ENCODE data around the gene SP6.

DNA sequence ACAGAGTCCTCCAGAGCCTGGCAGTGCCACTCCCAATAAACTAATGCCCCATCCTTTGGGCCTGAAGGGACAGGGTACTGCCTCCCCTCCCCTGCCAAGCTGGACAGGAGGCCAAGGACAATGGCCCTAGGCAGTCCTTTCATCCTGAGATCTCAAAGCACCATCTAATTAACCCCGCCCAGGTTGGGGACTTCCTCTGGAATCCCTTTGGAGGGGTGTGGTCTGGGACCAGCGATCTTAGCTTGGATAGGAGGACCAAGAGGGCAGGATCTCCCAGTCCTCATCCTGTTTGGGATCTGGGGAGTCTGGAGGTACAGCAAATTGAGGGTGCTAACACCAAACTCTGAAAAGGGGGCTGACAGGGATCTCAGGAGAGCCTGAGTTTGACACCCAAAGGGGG lies 18.2 kb upstream of the SP6 start:
- no peak for TF ChIP-seq ZFP3 (CRISPR knock-in tag; IDR thresholded peaks at IDR 0.05)
- TF ChIP-seq ZNF565 (CRISPR knock-in tag; conservative IDR thresholded peaks at IDR 0.05; ENCODE audit: low read depth): no peak
- TF ChIP-seq PPARA (CRISPR knock-in tag; IDR thresholded peaks at IDR 0.05; ENCODE audit: borderline replicate concordance): no peak
